ENCODE measurements around the gene ASCC3.

The ASCC3 gene

DNA sequence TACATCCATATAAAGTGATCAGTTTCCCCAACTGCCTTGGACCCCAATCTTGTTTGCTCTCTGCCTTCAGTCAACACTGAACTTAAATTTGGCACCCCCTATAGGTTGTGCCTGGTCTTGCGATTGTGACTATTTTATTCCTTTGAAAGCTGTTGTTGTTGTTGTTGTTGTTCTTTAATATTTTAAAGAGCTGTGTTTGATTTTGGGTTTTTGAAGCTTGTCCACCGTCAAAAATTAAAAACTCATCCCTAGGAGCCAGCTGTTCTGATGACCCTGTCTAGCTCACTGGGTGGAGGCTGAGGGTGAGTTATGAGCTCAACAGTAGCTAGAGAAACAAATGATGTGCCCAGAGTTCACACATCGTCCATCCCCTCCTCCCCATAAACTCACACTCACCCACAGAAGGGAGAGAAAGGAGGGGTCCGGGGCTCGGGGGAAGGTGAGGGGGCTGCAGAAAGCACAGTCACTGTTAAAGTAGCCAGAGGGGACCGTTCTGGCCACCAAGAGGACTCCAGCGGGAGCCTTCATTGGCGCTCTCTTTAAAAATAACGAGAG, 420.4 kb downstream of the ASCC3 start:
- Histone ChIP-seq H3K4me3 (ENCODE audit: low read length) (no peak overlapping the region), H3K36me3 (ENCODE audit: control insufficient read depth, insufficient read depth, low read length) (no peaks in the 10 kb centered on the region), H3K4me1 (ENCODE audit: control insufficient read depth, insufficient read depth, low read length) (peaks cover 7% of the 10 kb centered on the region), H3K27me3 (ENCODE audit: control insufficient read depth, insufficient read depth, low read length) (peaks cover 90% of the 10 kb centered on the region), H3K9me3 (ENCODE audit: control insufficient read depth, insufficient read depth, low read length) (no peaks in the 10 kb centered on the region), H3K27ac (ENCODE audit: low read length) (no peak overlapping the region)
- no CpG with 5 or more reads among the region's 9 CpGs for WGBS (ENCODE audit: insufficient coverage, insufficient read length)
- no peak for DNase-seq (ENCODE audit: low read depth, low spot score)

DNA sequence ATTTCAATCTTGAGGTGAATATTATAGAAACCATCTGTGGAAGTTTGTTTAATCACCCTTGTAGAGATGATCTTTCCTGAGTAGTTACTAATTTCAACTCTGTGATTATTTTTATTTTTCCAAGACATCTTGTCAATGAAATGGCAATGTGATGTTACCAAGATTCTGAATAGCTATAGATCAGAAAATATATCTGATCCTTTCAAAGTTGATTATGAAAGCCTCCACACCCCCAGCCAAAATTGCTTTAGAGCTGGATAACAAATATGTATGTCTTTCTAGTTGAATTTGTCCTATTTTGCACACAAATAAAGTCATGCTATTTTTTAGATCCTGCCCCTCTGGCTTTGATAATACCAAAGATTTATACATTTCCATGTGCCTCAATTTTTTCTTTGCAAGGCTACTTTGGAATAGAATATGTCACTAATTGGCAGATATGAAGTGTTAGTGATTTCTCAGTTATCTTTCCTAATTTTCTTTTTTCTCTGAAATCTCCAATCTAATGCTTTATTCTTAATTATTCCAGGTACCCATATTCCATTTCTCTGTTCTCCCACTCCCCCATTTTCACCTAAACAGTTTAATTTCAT, 421.4 kb downstream of the ASCC3 start:
- no peak overlapping the region for H3K27ac ChIP-seq (ENCODE audit: low read length)
- H3K27me3 ChIP-seq (ENCODE audit: control insufficient read depth, insufficient read depth, low read length), result peaks cover 92% of the 10 kb centered on the region
- no peaks in the 10 kb centered on the region for H3K9me3 ChIP-seq (ENCODE audit: control insufficient read depth, insufficient read depth, low read length)
- peaks cover 9% of the 10 kb centered on the region for H3K4me1 ChIP-seq (ENCODE audit: control insufficient read depth, insufficient read depth, low read length)
- no peak for DNase-seq (ENCODE audit: low read depth, low spot score)
- H3K36me3 ChIP-seq (ENCODE audit: control insufficient read depth, insufficient read depth, low read length), result no peaks in the 10 kb centered on the region
- H3K4me3 ChIP-seq (ENCODE audit: low read length), result no peak overlapping the region

DNA sequence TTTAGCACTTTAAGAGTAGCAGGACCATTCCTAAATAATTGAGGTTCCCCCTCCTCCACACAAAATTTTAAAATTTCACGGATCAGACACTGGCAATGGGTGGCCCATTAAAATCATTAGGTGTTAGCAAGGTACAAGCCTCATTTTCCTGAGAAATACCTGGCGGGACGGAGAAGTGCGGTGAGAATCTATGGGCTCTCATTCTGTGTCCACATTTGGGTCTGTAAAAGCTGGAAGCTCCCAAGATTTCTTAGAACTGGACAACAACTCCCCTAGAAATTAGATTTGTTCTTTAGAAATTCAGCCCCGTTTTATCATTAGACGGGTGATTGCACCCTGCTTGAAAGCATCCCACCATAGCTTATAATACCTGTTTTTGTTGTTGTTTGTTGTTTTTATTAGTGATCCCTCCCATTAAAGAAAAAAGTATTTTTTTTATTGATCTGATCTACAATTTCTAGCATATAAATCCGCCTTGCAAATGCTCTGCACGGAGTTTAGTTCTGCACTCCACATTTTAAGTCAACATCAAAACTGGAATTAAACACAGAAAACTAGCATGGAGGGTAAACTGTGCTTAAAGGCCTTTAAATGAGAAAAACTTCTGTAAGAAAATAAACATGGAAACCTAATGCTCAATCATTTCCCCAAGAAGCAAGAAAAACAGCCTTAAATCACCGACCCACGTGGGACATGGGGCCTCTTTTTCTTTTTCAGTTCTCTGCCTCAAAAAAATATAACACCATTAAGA, 422.1 kb downstream of the ASCC3 start:
- DNase-seq (ENCODE audit: low read depth, low spot score), result no peak
- WGBS (ENCODE audit: insufficient coverage, insufficient read length), result no CpG with 5 or more reads among the region's 10 CpGs
- no peak overlapping the region for H3K27ac ChIP-seq (ENCODE audit: low read length)
- no peaks in the 10 kb centered on the region for H3K9me3 ChIP-seq (ENCODE audit: control insufficient read depth, insufficient read depth, low read length)
- H3K4me3 ChIP-seq (ENCODE audit: low read length), result no peak overlapping the region
- H3K4me1 ChIP-seq (ENCODE audit: control insufficient read depth, insufficient read depth, low read length), result peaks cover 9% of the 10 kb centered on the region
- H3K27me3 ChIP-seq (ENCODE audit: control insufficient read depth, insufficient read depth, low read length), result peaks cover 92% of the 10 kb centered on the region
- H3K36me3 ChIP-seq (ENCODE audit: control insufficient read depth, insufficient read depth, low read length), result no peaks in the 10 kb centered on the region

All from iPS DF 6.9 (cell line).